Activated effector memory CD4-positive, alpha-beta T cell treated with Interleukin-2 at 50 U/mL for 16 hours (primary cell): Measurements from ENCODE around the gene MOCS2.

Source experiments
- DNase-seq: peaks from one replicate; pipeline ENCODE4 v3.0.0-alpha.2; 2020

MOCS2 gene

GRCh38 chr5:53091289-53091688 lies 18.3 kb downstream of the MOCS2 start:
- no peak for DNase-seq

DNA sequence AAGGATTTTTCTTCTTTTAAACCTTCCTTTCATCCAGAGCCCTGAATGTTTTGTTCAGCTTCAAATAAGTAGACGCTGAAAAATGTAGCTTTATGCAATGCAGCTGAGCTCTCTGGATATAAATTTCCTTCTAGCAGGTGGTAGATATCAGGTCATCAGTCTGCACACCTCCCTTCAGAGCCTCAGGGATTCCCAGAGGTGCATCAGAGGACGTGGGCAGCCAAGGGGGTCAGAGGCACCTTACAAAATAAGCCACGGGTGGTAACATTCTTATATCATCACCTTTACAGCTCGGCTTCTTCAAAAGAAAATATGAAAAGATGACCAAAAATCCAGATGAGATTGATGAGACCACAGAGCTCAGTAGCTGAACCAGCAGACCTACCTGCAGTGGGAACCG lies 19.3 kb downstream of the MOCS2 start:
- DNase-seq: no peak

DNA sequence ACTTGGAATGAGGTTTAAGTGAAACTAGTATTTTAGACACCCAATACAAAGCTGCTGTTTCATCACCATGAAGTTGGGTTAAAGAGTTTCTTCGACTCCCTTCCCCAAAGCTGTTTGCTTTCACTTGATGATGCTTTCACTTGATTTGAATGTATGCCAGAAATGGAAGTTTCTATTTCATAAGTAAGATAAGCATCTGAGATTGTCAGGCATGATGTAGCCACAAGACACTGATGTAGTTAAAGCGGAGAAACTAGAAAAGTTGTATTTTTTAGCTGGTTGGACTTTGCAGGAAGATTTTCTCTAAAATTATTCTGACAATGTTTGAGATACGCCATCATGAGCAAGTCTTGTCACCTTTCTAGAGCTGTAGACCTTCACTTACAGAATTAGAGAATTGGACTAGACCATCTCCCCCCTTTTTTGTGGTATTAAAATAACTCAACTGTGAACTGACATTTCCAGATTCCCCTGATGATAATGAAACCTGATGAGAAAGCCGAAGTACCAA lies 20.0 kb downstream of the MOCS2 start:
- DNase-seq: no peak

DNA sequence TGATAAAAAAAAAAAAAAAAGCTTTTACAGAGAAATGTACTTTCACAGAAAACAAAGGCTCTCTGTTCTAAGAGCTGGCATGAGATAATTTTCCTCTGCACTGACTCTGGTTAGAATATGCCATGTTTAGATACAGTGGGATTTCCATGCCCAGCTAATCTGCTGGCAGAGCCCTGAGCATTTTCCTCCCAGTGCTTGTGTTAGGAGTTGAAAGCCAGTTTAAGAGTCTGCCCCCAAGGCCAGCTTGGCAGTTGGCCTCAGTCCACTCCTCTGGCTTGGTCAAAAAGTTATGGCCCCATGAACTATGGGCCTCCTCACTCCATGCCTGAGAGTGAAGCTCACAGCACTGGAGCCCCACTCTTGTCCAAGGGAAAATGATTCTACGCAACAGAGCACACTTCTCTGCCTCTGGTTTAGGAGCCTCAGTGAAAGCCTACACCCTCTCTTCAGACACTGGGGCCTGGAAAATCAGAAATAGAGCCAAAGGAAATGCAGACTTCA lies 21.9 kb downstream of the MOCS2 start:
- DNase-seq: no peak

- no peak for DNase-seq
Observed at GRCh38 chr5:53087171-53087570, 22.4 kb downstream of the MOCS2 start.

DNA sequence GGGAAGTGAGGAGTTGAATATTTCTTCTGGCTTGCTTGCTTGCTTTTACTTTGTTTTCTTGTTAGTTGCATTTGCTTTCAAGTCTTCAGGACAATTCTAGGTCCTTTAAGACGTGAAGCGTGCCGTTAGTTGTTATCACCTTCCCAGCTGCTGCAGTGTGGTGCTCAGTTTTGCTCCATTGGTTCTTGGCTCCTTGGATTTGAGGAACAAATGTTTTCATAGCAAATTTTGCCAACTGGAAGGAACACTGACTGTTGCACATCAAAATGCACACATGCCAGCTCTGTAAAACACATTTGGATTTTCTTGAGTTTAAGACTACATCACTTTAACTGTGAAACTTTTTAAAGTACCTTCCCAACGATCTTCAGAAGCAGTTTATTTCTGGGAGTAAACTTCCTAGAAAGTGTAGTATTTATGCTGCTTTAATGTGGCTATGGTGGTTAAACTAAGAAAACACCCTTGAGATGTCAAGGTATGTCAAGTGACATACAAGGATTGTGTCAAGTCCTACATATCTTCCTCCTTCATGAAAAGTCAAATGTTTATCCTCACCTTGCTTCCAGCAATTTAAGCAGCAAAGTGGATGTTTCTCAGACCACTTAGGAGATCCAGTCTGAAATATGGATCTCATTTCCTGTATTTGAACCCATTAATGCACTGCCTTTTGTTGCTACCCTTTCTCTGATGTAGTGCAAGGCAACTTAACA lies 24.9 kb downstream of the MOCS2 start:
- no peak for DNase-seq

- no peak for DNase-seq
Observed at GRCh38 chr5:53083927-53084326, 25.6 kb downstream of the MOCS2 start.

DNA sequence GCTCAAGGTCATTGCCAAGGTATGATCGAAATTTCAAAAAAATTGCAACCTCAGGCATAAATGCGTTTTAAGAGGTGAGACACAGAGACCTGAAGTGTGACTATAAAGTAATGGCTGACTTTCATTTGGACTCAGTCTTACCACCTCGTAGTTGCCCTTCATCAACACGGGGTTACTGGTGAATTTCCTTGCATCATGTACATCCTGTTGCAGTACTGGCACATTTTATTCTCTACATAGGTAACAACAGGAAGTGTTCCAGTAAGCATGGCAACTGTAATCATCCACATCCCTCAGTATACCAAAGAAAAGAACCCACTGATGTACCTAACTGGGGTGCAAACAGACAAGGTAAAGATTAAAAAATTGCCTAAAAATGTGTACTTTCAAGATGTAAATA lies 29.3 kb downstream of the MOCS2 start:
- no peak for DNase-seq

GRCh38 chr5:53076014-53076583 lies 33.5 kb downstream of the MOCS2 start:
- no peak for DNase-seq

DNA sequence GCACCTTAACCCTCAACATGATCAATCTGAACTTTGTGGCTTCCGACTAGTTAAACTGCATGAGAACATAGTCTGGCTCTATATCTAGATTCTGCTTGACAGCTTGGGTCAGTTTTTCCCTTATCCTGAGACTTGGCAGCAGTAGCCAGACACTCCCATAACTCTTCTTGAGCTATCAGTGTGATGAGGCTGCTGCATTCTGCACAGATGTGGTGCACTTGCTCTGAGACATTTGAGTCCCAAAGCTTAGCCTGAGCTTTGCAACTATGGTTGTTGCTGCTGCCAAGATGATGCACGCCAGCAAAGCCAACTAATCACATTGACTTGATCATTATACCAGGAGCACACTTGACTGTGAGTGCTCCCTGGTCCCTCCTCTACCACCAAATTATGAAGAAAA lies 36.2 kb downstream of the MOCS2 start:
- DNase-seq: no peak

DNA sequence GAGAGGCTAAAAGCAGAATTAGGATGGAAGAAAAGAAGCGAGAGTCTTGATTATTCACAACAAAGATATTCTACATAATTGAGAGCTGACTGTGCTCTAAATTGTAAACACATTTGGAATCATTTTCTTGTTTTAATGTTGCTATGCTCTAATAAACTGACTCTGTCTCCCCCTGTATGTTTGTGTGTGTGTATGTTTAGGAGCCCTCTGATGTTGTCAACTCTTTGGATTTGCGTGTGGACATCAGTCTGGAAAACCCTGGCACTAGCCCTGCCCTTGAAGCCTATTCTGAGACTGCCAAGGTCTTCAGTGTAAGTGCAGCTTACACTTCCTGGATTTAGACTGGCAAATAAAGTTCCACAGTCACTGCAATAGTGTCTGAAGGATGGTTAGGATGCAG lies 37.8 kb downstream of the MOCS2 start:
- no peak for DNase-seq

DNA sequence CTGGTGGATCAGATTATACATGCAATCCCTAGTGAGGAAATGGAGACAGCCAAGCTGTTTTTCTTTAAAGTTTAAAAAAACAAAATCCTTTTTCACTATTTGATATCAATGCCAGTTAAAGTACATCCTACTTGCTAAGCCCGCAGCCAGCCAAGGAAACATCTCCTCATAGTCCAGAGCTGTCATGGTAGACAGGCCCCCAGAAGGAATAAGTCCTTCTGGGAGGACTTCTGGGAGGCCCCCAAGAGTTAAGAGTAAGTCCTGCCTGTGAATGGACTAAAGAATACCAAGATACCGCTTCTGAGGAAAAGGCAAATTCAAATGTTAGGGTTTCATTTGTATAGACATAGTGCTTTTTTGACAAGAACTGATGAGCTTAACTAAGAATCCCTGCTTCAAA lies 38.3 kb downstream of the MOCS2 start:
- DNase-seq: no peak

GRCh38 chr5:53069626-53070025 lies 39.9 kb downstream of the MOCS2 start:
- peak; percentile 4 for DNase-seq

DNA sequence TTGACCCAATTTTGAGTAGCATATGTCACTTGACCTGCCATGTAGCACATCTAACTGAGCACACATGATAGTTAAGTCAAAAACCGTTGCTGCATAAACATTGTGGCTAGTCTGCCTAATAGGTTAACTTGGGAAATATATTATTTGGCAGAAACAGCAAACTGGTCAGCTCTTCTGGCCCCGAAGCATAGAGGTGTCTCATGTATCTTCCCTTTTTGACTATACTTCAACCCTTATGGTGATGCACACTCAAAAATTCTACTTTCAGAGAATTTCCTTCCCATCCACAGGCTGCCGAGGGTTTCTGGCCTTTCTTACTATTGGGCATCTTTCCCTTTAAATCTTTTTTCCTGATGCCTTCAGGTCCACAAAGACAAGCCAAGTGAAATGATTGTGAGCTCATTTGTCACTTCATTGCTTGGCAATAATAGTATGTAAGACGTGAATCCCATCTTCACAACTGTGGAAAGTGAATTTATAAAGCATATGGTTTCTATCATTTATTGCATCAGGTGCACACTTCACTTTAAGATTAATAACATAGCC lies 41.2 kb downstream of the MOCS2 start:
- DNase-seq: no peak

GRCh38 chr5:53067641-53068040 lies 41.9 kb downstream of the MOCS2 start:
- no peak for DNase-seq

DNA sequence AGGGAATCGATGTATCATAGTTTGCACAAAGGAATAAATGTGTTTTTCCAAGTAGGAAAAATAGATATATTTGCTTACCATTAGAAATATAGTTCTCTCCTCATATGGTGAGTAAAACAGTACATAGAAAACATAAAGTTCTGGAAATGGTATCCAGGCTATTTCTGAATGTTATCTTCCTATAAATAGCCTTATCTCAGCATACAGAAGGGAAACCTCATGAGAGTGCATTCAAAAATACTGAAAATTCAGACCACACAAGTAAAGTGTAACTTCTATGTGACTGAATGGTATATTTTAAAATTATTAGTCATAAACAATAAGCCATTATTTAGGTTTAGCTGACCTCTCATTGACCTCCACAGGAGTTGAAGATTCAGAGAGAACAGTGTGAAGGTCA lies 43.5 kb downstream of the MOCS2 start:
- no peak for DNase-seq

DNA sequence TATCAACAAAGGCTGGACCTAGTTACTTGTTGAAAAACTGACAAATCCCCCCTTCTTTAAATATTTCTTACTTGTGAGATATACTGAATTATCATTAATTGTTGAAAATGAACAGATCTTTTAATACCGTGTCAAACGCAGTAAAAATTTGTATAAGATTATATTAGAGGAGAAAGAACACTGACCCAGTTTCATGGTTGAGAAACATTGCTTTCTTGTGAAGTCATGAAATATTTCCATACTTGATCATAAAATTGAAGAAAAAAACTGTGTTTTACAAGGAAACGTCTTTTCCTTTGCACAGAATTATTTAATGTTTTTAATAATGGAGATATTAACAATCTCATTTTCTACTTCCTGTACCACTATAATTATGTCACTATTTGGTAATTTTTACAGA lies 45.8 kb downstream of the MOCS2 start:
- no peak for DNase-seq

- no peak for DNase-seq
Observed at GRCh38 chr5:53063176-53063575, 46.4 kb downstream of the MOCS2 start.

- no peak for DNase-seq
Observed at GRCh38 chr5:53059281-53059680, 50.3 kb downstream of the MOCS2 start.

DNA sequence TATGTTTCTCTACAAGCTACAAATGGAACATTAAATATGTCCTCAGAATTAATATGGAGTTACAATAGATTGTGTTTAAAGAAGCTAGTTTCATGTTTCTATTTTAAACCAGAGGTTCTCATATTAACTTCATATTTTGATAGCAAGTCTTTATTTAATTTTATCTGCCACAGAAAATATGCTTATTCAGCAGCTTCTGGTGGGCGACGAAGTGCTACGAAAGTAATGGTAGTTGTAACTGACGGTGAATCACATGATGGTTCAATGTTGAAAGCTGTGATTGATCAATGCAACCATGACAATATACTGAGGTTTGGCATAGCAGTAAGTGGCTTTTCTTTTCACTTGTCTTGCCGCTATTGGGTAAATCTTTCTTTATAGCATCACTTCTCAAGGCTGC lies 54.2 kb downstream of the MOCS2 start:
- DNase-seq: no peak

DNA sequence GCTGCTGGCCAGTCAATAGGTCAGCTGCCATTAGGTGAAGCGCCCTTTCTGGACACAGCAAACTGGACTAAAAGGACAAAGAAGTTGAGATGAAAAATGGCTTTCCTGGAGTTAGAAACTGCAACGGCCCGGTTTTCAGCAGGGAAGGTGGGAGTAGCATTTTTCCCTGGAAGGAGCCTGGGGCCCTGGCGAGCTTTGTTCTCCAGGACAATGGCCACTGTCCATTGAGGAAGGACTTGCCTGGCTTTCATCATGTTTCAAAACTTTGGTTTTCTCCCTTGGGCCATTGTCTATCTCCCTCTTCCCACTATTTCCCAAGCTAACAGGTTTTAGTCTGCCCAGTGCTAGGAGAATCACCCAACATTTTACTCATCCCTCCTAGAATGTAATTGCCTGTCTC lies 56.2 kb downstream of the MOCS2 start:
- no peak for DNase-seq

DNA sequence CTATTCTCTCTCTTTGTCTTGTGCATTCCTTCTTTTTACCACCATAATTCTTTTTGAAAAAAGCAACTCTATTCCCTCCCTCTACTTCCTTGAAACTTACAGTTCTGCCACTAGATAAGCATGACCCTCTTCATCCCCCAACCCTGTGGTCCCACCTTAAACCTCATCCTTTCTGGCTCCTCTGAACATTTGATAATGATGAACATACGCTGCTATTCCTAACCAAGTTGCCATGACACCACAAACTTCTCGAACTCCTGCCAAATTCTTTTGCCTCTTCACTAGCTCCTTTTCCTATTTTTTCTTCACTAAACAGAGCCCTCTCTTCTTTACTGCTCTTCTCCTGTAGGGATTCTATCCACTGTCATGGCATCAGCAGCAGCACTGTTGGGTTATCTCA lies 57.1 kb downstream of the MOCS2 start:
- DNase-seq: no peak

GRCh38 chr5:53048248-53048647 lies 61.3 kb downstream of the MOCS2 start:
- no peak for DNase-seq
